ENCODE measurements around the gene PLPP1.

The PLPP1 gene

GRCh38 chr5:55534436-55535198 lies at the start of gene PLPP1:
TSS of gene PLPP1 (minus strand) at chr5:55534964. CDS start at chr5:55534629, 335 bp downstream.
- peak; percentile 56 for DNase-seq

DNA sequence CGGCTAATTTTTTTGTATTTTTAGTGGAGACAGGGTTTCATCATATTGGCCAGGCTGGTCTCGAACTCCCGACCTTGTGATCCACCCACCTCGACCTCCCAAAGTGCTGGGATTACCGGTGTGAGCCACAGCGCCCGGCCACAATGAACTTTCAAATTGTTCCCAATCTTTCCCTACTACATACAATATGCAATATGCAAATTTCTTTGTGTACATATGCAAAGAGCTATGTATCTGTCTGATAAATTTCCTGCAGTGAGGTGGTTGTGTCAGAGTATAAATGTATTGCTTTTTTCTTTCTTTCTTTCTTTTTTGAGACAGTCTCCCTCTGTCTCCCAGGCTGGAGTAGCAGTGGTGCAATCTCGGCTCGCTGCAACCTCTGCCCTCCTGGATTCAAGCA lies 48.8 kb upstream of the PLPP1 start:
- no peak for DNase-seq

DNA sequence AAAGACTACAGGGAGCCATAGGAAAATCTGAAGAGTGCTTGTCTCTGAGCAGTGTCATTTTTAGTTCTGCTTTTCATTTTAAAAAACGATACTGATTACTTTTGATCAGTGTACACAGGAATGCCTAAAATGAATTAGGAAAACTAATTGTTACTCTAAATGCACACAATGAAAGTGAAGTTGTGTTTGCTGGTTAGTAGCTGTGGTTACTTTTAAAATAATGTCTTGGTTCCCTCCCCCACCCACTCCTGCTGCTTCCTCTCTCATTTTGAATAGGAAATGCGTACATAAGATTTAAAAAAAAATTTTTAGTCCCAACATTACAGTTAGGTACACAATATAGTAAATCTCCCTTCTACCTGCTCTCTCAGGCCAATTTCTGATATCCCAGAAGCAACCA lies 47.5 kb upstream of the PLPP1 start:
- DNase-seq: no peak

DNA sequence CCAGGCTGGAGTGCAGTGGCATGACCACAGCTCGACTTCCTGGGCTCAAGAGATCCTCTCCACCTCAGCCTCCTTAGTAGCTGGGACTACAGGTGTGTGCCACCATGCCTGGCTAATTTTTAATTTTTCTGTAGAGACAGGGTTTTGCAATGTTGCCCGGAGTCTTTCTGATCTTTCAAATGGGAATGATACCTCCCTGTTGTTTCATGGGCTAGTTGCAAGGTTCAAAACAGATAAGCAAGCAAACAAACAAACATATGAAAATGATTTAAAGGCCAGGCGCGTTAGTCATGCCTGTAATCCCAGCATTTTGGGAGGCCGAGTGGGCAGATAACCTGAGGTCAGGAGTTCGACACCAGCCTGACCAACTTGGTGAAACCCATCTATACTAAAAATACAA lies 45.3 kb upstream of the PLPP1 start:
- DNase-seq: no peak

DNA sequence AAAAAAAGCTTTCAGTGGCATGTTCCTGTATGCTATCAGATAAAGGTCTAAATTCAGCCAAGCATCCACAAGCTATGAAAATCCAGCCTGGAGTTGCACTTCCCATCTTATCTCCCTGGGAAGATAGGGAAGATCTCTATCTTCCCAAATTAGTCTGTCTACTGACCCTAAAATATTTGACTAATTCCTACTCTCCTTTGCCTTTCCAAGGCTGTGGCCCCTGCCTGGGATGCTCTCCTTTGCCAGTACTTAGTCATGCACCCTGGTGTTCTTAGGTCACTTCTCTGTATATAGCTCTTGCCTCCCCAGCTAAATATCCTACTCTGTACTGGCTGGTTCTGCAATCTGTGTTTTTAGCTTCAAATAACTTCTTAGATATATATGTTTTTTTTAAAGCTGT lies 44.0 kb upstream of the PLPP1 start:
- no peak for DNase-seq

DNA sequence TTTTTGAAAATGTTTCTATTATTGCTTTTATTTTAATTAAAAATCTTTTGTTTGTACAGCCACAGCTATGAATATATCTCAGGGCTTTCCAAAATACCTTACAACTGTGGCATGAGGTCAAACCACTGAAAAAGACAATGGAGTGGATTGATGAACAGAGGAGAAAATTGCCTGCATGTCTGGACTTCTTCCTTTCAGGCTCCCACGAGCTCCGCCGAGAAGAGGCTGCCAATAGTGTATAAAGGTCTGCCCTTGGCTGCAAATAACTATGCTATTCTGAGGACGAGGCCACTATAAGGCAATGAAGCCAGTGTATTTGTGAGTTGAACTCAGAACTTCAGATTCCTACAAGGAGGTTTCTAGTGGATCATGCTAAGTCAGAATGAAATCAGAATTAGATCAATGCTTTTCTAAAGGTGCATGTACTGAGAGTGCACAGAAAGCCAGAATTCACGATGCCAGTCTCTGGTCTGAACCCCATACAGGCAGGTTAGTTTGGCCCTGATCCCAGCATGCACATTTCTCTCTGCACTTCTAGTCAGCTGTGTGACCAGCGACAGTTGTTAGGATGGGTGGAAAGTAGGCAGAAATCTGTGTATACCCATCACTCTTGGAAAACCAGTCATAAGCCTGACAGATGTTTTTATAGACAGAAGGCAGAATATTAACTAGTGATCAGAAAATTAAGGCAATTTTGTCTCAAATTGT lies 42.7 kb upstream of the PLPP1 start:
- DNase-seq: no peak

DNA sequence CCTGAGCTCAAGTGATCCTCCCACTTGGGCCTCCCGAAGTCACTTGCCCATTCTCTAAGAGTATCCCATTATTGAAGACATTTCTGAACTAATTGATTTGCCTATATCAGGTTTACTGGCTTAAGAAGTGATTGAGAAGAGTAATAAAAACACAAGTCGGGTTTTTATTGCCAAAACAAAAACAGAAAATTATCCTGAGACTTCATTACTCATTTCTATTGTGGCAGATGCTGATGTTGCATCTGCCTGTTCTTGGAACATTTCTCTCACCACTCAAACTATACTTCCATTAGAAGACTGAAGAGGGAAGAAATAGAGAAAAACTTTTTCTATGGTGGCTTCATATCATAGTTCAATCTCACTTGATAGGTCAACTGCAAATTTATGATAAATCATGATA lies 41.9 kb upstream of the PLPP1 start:
- no peak for DNase-seq

DNA sequence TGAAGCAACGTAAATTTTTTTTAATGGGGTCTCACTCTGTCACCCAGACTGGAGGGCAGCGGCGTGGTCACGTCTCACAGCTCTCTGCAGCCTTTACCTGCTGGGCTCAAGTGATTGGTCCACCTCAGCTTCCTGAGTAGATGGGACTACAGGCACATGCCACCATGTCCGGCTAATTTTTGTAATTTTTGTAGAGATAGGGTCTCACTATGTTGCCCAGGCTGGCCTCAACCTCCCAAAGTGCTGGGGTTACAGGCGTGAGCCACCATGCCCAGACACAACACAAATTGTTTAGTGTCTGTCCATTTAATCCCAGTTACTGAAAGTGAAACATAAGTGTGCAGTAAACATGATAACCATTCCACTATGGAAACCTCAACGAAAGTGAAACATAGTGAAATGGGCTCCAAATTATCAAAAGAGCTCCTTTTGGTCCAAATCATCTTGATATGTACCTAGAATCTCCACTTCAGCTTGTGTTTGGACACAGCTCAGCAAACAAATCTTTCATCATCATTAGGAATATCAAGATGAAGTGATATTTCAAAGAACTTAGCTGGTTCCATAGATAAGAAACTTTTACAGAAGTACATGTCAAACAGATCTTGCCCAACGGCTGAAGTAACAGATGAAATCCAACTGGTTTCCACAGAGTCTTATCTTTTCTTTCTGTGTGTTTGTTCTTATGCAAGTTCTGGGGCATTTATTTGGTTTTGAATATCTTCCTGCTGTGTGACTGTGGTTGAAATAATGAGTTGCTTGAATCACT lies 41.2 kb upstream of the PLPP1 start:
- DNase-seq: no peak

DNA sequence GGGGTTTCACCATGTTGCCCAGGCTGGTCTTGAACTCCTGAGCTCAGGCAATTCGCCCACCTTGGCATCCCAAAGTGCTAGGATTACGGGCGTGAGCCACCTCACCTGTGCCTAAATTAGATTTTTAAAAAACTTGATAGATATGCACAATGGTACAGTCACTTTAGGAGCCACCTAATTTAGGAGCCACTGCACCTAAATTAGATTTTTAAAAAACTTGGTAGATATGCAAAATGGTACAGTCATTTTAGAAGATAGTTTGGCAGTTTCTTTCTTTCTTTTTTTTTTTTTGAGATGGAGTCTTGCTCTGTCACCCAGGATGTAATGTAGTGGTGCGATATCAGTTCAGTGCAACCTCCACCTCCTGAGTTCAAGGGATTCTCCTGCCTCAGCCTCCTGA lies 37.8 kb upstream of the PLPP1 start:
- DNase-seq: no peak

DNA sequence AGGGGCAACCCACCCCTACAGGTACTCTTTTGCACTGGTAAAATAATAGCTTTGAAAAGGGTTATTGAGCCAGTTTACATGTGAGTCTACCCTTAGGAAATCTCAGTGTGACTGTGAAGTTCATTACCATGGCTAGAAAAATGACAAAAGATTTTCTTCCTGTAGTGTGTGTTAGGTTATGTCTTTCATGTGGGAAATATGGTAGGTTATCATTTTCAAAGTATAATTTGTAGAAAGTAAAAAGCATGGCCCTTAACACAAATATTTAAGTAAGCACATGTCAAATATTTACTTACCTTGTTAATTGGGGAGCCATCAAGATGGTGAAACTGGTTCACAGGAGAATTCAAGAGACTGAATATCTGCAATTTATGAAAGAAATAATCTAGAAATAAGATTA lies 37.3 kb upstream of the PLPP1 start:
- DNase-seq: no peak

DNA sequence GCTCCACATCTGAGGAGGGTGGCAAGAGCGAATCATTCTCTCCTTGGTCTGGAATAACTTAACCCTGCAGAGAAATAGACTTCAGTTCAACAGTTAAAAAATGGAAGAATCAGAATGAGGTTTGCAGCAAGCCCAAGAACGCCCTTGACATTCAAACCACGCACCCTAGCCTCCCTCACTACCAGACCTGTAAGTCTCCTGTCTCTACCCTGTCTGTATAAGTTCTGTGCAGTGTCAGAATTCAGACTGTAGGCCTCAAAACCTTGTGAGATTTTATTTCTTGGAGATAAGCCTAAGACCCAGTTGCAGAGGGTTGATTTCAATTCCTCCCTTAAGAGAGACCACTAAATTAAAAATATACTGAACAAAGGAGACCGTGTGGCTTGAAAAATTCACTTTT lies 35.8 kb upstream of the PLPP1 start:
- DNase-seq: no peak

DNA sequence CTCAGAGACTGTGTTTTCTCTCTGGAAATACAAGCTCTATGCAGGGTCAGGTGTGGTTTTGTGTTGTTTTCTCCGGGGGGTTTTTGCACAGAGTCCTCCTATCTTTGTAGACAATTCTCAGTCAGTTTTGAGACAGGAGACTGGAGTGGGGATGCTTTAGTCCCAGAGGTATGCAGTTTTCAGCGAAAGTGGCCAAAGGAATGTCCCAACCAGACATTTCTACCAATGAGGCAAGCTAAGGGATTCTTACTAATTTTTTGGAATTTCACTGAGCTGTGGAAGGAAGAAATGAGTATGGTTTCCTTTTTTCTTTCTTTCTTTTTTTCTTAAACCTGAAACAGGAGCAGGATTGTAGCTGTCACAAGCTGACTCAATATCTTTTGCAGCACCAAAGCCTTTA lies 35.3 kb upstream of the PLPP1 start:
- DNase-seq: no peak

GRCh38 chr5:55569513-55569865 lies 34.7 kb upstream of the PLPP1 start:
- no peak for DNase-seq

DNA sequence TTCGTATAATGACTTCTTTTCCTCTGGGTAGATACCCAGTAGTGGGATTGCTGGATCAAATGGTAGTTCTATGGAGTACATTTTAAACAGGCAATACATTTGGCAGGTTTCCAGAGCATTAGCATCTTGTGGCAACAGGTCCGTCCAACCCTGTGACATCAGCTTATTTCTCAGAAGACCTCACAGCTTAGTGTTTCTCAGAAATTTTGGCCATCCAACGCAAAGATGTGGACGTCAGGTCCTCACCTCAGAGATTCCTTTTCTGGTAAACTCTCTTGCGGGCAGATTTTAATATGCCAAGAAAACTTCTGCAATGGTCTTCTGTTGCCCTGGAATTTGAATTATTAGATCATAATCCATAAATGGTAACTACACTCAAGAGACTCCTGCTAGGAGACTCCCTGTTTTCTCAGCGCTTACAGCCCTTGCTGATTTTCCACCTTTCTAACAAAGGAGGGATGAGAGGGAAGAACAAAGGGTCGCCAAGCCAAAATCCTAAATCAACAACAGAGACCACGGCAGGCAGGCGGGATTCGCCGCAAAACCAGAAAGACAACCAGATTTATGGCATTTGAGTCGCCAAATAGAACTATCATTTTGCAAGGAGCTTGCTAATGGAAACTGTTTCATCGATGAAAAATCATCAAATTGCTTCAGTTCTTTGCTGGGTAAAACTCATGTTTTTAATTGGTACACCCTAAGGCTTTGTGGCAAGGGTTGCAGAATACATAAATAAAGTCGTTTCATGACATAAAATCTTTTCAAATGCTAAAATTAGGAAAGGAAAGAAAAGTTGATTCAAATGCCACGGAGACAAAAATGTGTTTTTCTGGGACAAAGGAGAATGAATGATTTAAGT lies 34.1 kb upstream of the PLPP1 start:
- DNase-seq: no peak

DNA sequence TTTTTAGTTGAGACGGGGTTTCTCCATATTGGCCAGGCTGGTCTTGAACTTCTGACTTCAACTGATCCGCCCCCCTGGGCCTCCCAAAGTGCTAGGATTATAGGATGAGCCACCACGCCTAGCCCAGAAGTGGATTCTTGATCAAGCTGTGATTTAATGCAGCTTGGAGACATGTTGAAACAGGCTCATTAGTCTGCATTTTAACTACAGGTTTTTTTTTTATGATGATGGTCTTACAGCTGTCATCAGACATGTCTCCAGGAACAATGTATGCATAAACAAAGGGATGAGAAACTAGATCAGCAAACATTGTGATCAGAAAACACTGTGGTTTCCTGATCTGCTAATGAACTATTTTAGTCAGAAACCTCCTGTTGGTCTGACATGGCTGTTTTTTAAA lies 30.0 kb upstream of the PLPP1 start:
- DNase-seq: no peak

DNA sequence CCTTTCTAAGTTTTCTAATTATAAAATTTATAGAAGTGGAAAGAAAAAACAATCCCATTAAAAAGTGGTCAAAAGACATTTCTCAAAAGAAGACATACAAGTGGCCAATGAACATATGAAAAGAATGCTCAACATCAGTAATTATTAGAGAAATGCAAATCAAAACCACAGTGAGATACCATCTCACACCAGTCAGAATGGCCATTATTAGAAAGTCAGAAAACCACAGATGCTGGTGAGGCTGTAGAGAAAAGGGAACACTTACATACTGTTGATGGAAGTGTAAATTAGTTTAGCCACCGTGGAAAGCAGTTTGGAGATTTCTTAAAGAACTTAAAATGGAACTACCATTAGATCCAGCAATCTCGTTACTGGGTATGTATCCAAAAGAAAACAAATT lies 23.7 kb upstream of the PLPP1 start:
- no peak for DNase-seq

- DNase-seq: no peak
These were observed 22.4 kb upstream of the PLPP1 start for GRCh38 chr5:55557123-55557522.

DNA sequence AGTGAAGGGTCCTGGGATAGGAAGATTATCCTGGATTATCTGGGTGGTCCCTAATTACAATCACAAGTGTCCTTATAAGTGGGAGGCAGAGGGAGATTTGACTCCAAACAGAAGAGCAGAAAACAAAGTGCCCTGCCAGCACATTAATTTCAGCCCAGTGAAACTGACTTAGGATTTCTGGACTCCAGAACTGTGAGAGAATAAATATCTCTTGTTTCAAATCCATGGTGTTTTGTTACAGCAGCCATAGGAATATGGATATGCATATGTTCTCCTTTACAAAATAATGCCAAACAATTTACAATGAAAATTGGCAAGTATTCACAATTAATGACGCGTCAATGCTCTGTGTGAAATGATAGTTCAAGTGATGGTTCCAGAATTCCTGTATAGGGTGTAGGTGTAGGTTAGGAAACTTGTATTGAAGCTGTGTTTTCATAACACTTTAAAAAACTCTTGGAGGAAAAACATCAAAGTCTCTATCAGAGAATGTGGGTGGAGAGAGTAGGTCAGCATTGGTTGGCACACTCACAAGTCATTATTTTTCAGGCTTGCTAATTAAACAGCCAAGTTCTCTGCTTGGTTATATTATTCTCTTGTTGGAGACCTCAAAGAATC lies 19.9 kb upstream of the PLPP1 start:
- no peak for DNase-seq

GRCh38 chr5:55551904-55552303 lies 17.1 kb upstream of the PLPP1 start:
- no peak for DNase-seq

DNA sequence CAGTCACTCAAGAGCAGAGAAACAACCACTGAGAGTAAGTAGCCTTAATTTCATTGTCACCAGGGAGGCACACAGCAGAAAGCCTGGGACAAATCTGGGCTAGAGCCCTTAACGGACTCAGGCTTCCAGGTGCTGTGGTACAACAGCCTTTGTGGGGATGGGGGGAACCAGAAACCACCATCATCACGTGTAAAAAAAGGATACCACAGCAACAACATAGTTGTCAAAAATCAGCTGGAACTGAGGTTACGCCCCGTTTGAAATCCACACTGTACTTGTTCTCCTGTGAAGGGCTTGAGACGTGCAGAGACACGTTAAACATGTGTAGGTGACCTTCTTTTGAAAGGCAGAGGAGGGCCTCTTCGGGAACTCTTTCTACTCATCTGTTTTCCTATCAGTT lies 16.6 kb upstream of the PLPP1 start:
- DNase-seq: no peak

DNA sequence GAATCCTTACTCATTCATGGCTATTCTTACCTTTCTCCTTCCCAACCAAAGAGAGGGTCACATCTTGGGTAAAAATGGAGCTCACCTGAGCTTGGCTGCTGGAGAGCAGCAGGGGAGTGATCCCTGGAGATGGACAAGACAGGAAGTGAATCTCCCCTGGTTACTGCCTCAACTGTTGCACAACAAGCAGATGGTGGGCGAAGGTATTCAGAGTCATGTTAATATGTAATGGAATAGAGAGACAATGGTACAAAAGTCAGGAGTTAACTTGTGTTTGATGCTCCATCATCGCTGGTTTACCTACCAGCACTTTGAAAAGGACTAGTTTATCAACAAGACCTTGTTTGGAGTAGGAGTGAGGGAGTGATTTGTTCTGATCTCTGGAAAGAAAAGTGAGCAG lies 13.0 kb upstream of the PLPP1 start:
- DNase-seq: no peak

DNA sequence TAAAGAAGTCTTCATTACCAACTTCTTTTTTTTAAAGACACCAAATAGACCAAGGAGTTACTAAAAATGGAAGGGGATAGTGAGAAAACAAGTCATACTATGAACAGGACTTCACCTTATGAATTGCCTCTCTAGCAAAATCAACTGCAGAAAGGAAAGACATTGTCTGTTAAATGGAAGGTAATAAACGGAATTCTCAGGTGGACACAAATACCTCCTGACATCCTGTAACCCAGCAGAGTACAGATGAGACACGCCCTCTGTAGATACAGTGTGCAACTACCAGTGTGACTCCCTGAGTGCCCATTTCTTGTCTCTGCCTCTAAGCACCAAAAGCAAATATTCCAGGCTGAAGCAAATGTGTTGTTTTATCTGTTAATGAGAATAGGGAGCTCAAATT lies 12.2 kb upstream of the PLPP1 start:
- DNase-seq: no peak

DNA sequence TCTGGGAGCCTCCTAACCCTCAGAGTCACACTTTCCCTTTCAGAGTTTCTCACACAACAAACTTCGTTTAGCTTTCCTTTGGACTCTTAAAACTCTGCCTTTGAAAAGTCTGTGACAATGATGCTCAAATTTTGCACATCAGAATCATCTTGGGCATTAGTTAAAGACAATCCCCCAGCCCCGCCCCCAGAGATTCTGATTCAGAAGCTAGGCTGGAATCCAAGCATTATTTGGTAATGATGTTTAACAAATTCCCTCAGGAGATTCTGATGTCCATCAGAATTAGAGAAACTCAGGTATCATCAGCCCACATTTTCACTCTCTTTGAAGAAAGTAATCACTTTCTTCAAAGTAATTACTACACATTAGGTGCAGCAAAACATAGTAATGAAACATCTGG lies 9.6 kb upstream of the PLPP1 start:
- no peak for DNase-seq
